Left ventricle myocardium superior (tissue), 1 donor: ENCODE data around the gene HIPK2. TPM values are rescaled to one million over a fixed set of nuclear protein-coding genes. Genes with fewer than 3 reads are reported as not detected.
A peak's percentile ranks its signal among the peaks of the same experiment; 100 is the strongest.
"Not testable (repeated sequence)": the region's sequence is repeated elsewhere in the genome, so short reads cannot be mapped to it uniquely, and the experiment has no call there.

Experiments used
- ATAC-seq: fragments of 200-7000 bp; cut with Tn5 transposase; one replicate; pipeline ENCODE4 v1.9.1; 2020; ENCODE audit warnings: mild to moderate bottlenecking, moderate library complexity
- DNase-seq: peaks from one replicate; pipeline ENCODE4 v3.0.0-alpha.2; 2020
- intact Hi-C: fragments of 100-400 bp; cut with micrococcal nuclease; formaldehyde crosslinking; loops from one replicate; pipeline ENCODE4 v1.11.0; 2022
- total RNA-seq: library from RNA; stranded (reverse); fragmentation: NEBNext Ultra II Directional; extraction: Animal tissue kit (Norgen Biotek cat#: 25700); gene quantifications from one replicate; pipeline ENCODE4 v1.2.1, GENCODE V29; 2021
- donor health status: DM: no; HTN: yes; CAD: no; lungs with severe emphysema.

The HIPK2 gene
- total RNA-seq, 1 donor from 2014 or later = 103 TPM

GRCh38 chr7:139627831-139628230, 150.0 kb downstream of the HIPK2 start:
- intact Hi-C loops = no loop called here
- no peak for DNase-seq
- ATAC-seq = no peak

- DNase-seq (no peak), ATAC-seq (no peak)
- intact Hi-C loops = no loop called here
Measured at GRCh38 chr7:139626817-139627216, 151.0 kb downstream of the HIPK2 start.

GRCh38 chr7:139623518-139623917, 154.3 kb downstream of the HIPK2 start:
- intact Hi-C loops = no loop called here
- ATAC-seq = no peak

GRCh38 chr7:139620676-139621344, 157.0 kb downstream of the HIPK2 start:
- peak; percentile 57 for ATAC-seq
- intact Hi-C loops = no loop called here
- no peak for DNase-seq

More at GRCh38 chr7:139623518-139623917, 154.3 kb downstream of the HIPK2 start:
- no peak for DNase-seq

- DNase-seq (no peak), ATAC-seq (no peak)
- intact Hi-C loops = loop anchor here (10.0 kb wide), 1 partner anchor 385 kb away; no protein-coding TSS in a partner anchor
Measured at GRCh38 chr7:139619367-139619657, 158.5 kb downstream of the HIPK2 start.

- peak; percentile 65 for ATAC-seq
- intact Hi-C loops = loop anchor here (10.0 kb wide), 1 partner anchor 386 kb away; no protein-coding TSS in a partner anchor
- DNase-seq = peak; percentile 59
Measured at GRCh38 chr7:139618482-139619366, 159.1 kb downstream of the HIPK2 start.

GRCh38 chr7:139617074-139617473, 160.7 kb downstream of the HIPK2 start:
- intact Hi-C loops = loop anchor here (10.0 kb wide), 1 partner anchor 388 kb away; no protein-coding TSS in a partner anchor
- DNase-seq (no peak), ATAC-seq (no peak)

GRCh38 chr7:139614886-139615285, 162.9 kb downstream of the HIPK2 start:
- intact Hi-C loops = loop anchor here (10.0 kb wide), 1 partner anchor 390 kb away; no protein-coding TSS in a partner anchor
- no peak for ATAC-seq
- DNase-seq = no peak

- intact Hi-C loops = loop anchor here (10.0 kb wide), 1 partner anchor 391 kb away; no protein-coding TSS in a partner anchor
- DNase-seq (no peak), ATAC-seq (no peak)
Measured at GRCh38 chr7:139613971-139614411, 163.8 kb downstream of the HIPK2 start.

- not testable (repeated sequence) for DNase-seq, ATAC-seq
- intact Hi-C loops = loop anchor here (10.0 kb wide), 1 partner anchor 393 kb away; no protein-coding TSS in a partner anchor
Measured at GRCh38 chr7:139611556-139611955, 166.2 kb downstream of the HIPK2 start.

GRCh38 chr7:139610595-139610994, 167.2 kb downstream of the HIPK2 start:
- ATAC-seq = no peak
- no peak for DNase-seq
- intact Hi-C loops = loop anchor here (10.0 kb wide), 1 partner anchor 394 kb away; no protein-coding TSS in a partner anchor

GRCh38 chr7:139603896-139604295, 173.9 kb downstream of the HIPK2 start:
- intact Hi-C loops = no loop called here
- ATAC-seq (peak; percentile 85), DNase-seq (peak; percentile 59)

GRCh38 chr7:139603282-139603681, 174.5 kb downstream of the HIPK2 start:
- no peak for DNase-seq
- intact Hi-C loops = no loop called here
- ATAC-seq = no peak

GRCh38 chr7:139602143-139602722, 175.6 kb downstream of the HIPK2 start:
- intact Hi-C loops = no loop called here
- peak; percentile 66 for ATAC-seq
- DNase-seq = no peak

GRCh38 chr7:139601176-139601575, 176.6 kb downstream of the HIPK2 start:
- intact Hi-C loops = no loop called here
- no peak for DNase-seq

GRCh38 chr7:139600306-139600705, 177.5 kb downstream of the HIPK2 start:
- ATAC-seq (no peak), DNase-seq (no peak)
- intact Hi-C loops = no loop called here

More at GRCh38 chr7:139601176-139601575, 176.6 kb downstream of the HIPK2 start:
- no peak for ATAC-seq

- ATAC-seq (peak; percentile 77), DNase-seq (no peak)
- intact Hi-C loops = no loop called here
Measured at GRCh38 chr7:139598642-139599041, 179.2 kb downstream of the HIPK2 start.

GRCh38 chr7:139597028-139597427, 180.8 kb downstream of the HIPK2 start:
- ATAC-seq (no peak), DNase-seq (no peak)
- intact Hi-C loops = no loop called here

- DNase-seq (no peak), ATAC-seq (no peak)
- intact Hi-C loops = no loop called here
Measured at GRCh38 chr7:139596626-139597025, 181.2 kb downstream of the HIPK2 start.

GRCh38 chr7:139595806-139596205, 182.0 kb downstream of the HIPK2 start:
- intact Hi-C loops = no loop called here
- ATAC-seq = no peak
- DNase-seq = no peak
